ENCODE measurements around the gene FCGBP. TPM values are rescaled to one million over a fixed set of nuclear protein-coding genes. Genes with fewer than 3 reads are reported as not detected.
"Not testable (repeated sequence)": the region's sequence is repeated elsewhere in the genome, so short reads cannot be mapped to it uniquely, and the experiment has no call there.

FCGBP gene
- total RNA-seq, 1 experiment from 2014 or later: 5.7 TPM

DNA sequence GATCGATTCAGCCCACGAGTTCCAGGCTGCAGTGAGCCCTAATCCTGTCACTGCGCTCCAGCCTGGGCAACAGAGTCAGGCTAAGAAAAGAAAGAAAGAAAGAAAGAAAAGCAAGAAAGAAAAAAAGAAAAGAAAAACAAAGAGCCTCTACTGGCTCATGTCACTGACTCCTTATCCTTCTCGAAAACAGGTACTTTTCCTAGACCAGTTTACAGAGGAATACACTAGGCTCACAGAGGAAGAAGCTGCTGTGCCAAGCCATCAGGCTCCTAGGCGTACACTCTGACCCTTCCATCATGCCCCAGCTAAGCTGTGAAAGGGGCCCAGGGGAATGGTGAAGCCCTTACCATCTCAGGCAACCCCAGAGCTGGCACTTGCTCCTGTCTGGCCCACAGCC, 41.9 kb downstream of the FCGBP start:
- H3K4me1 ChIP-seq (ENCODE audit: control insufficient read depth in 1 of 2, insufficient read depth in 2 of 2, low read length in 2 of 2); H3K27me3 ChIP-seq (ENCODE audit: insufficient read depth, low read length); RAD21 ChIA-PET (ENCODE audit: low non-redundant PET in 1 of 2, low total read pairs in 2 of 2, uncharacterized antibody in 2 of 2, unreplicated experiment in 2 of 2); H3K9me3 ChIP-seq (ENCODE audit: control insufficient read depth in 1 of 2, insufficient read depth in 1 of 2, low read depth in 1 of 2, low read length in 2 of 2); BruUV-seq (replicated peaks); H3K9me2 ChIP-seq (ENCODE audit: insufficient read depth); POLR2A ChIA-PET; H3K36me3 ChIP-seq (ENCODE audit: control insufficient read depth in 1 of 2, insufficient read depth in 2 of 2, low read length in 2 of 2); H3K79me2 ChIP-seq (ENCODE audit: insufficient read depth, low read length); H3K4me3 ChIP-seq (replicated peaks in 1 of 2; ENCODE audit: low read depth in 1 of 2, low read length in 2 of 2); DNase-seq (ENCODE audit: low read depth, low spot score); H4K20me1 ChIP-seq (ENCODE audit: insufficient read depth); ATAC-seq; H3K4me2 ChIP-seq (ENCODE audit: low read length); H2AFZ ChIP-seq (ENCODE audit: low read depth, low read length, poor library complexity, severe bottlenecking); intact Hi-C loops (cut with micrococcal nuclease); CTCF ChIA-PET; H3K9ac ChIP-seq (ENCODE audit: low read length); H3K27ac ChIP-seq (ENCODE audit: low read depth, low read length): not testable (repeated sequence)

DNA sequence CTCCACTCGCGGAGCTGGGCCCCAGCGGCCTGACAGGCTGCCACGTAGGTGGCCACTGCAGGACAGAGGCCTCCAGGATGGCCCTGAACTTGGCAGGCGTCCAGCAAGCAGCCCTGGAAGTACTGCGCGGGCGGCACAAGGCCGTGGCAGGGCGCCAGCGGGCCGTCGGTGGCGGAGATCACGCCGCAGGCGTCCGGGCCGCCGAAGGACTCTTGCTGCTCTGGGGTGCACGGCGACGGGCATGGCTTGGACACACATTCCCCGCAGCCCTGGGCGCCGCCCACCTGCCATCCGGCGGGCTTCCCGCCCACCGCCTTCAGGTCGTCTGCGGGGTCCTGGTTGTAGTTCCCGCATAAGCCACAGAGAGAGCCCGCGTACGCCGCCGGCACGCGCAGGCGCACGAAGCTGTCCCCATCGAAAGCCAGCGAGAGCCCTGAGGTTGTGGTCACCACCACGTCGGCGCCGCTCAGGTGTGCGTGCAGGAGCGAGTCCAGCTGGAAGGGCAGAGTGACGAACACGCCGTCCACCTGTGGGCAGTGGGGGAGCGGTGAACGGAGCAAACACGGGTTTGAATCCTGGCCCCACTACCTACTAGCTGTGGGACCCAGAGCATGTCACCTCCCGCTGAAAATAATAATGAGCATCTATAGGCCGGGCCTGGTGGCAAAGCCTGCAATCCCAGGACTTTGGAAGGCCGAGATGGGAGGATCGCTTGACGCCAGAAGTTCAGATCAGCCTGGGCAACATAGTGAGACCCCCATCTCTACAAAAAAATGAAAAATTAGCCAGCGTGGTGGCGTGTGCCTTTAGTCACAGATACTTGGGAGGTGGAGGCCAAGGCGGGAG, 42.6 kb downstream of the FCGBP start:
- intact Hi-C loops (cut with micrococcal nuclease); CTCF ChIA-PET; H3K27me3 ChIP-seq (ENCODE audit: insufficient read depth, low read length); POLR2A ChIA-PET; H2AFZ ChIP-seq (ENCODE audit: low read depth, low read length, poor library complexity, severe bottlenecking); ATAC-seq; H3K27ac ChIP-seq (ENCODE audit: low read depth, low read length); H3K9ac ChIP-seq (ENCODE audit: low read length); H3K4me2 ChIP-seq (ENCODE audit: low read length); H3K9me2 ChIP-seq (ENCODE audit: insufficient read depth); H3K79me2 ChIP-seq (ENCODE audit: insufficient read depth, low read length); H3K4me3 ChIP-seq (replicated peaks in 1 of 2; ENCODE audit: low read depth in 1 of 2, low read length in 2 of 2); H4K20me1 ChIP-seq (ENCODE audit: insufficient read depth); RAD21 ChIA-PET (ENCODE audit: low non-redundant PET in 1 of 2, low total read pairs in 2 of 2, uncharacterized antibody in 2 of 2, unreplicated experiment in 2 of 2); H3K9me3 ChIP-seq (ENCODE audit: control insufficient read depth in 1 of 2, insufficient read depth in 1 of 2, low read depth in 1 of 2, low read length in 2 of 2); BruUV-seq (replicated peaks); DNase-seq (ENCODE audit: low read depth, low spot score); H3K4me1 ChIP-seq (ENCODE audit: control insufficient read depth in 1 of 2, insufficient read depth in 2 of 2, low read length in 2 of 2); H3K36me3 ChIP-seq (ENCODE audit: control insufficient read depth in 1 of 2, insufficient read depth in 2 of 2, low read length in 2 of 2): not testable (repeated sequence)

Data from HCT116 (cell line).